ENCODE results near the gene PPFIBP2.

DNA sequence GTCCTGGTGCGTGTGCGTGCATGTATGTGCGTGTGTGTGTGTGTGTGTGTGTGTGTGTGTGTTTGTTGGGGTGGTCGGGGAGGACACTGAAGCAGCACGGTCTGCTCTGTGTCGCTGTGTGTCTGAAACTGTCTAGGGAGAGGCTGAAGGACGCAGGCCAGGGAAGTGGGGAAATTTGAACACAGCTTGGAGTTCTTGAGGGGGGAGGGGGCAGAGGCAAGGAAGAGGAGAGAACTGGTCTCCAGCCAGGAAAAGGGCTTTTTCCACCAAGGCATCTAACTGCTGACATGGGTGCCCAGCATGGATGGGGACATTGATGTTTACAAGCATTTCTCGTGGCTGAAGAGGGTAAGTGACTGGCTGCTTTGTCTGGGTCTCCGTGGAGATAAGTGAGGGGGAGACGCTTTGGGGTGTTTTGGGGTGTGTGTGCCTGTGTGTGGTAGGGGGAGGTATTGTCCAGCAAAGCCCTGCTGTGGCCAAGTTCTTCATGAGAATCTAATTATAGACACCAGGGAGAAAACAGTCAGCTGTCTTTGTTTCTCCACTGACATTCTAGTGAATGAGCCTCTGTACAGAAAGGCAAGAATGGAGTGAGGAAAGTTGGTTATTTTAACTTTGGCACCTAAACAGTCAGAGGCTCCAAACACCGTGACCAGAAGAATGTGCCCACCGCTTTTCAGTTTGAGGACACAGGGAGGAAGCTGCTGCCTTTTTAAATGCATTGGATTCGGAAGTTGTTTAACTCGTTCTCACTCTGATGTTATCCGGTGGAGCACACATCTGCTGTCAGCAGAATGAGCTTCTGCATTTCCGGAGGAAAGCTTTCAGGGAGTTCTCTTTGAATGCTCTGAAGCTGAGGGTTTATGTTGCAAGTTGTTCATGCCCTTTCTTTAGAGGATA lies 63.7 kb downstream of the PPFIBP2 start:
- TF ChIP-seq, protein P1, sequence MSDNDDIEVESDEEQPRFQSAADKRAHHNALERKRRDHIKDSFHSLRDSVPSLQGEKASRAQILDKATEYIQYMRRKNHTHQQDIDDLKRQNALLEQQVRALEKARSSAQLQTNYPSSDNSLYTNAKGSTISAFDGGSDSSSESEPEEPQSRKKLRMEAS (IDR thresholded peaks at IDR 0.05): no peak
- TF ChIP-seq CBX8 (IDR thresholded peaks at IDR 0.05) (no peak), POLR2A (IDR thresholded peaks at IDR 0.05; ENCODE audit: low read length) (no peak)
- TF ChIP-seq, protein P2, sequence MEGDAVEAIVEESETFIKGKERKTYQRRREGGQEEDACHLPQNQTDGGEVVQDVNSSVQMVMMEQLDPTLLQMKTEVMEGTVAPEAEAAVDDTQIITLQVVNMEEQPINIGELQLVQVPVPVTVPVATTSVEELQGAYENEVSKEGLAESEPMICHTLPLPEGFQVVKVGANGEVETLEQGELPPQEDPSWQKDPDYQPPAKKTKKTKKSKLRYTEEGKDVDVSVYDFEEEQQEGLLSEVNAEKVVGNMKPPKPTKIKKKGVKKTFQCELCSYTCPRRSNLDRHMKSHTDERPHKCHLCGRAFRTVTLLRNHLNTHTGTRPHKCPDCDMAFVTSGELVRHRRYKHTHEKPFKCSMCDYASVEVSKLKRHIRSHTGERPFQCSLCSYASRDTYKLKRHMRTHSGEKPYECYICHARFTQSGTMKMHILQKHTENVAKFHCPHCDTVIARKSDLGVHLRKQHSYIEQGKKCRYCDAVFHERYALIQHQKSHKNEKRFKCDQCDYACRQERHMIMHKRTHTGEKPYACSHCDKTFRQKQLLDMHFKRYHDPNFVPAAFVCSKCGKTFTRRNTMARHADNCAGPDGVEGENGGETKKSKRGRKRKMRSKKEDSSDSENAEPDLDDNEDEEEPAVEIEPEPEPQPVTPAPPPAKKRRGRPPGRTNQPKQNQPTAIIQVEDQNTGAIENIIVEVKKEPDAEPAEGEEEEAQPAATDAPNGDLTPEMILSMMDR (IDR thresholded peaks at IDR 0.05): no peak

All from A549 (cell line).